22Rv1 (cell line): ENCODE data around the gene PISD.

Experiments used
- H3K27ac ChIP-seq: fragments of 450-650 bp; 2 replicates; pipeline ENCODE4 v1.5.1; 2017
- ZFX ChIP-seq: fragments of 450-650 bp; IDR thresholded peaks from 2 replicates; pipeline ENCODE4 v1.6.1; 2017; ENCODE audit warnings: antibody characterized with exemption, borderline replicate concordance
- TF ChIP-seq, protein P1 (sequence below): fragments of 450-650 bp; IDR thresholded peaks from 2 replicates; pipeline ENCODE4 v1.5.1; 2017; ENCODE audit warnings: mild to moderate bottlenecking

PISD gene

DNA sequence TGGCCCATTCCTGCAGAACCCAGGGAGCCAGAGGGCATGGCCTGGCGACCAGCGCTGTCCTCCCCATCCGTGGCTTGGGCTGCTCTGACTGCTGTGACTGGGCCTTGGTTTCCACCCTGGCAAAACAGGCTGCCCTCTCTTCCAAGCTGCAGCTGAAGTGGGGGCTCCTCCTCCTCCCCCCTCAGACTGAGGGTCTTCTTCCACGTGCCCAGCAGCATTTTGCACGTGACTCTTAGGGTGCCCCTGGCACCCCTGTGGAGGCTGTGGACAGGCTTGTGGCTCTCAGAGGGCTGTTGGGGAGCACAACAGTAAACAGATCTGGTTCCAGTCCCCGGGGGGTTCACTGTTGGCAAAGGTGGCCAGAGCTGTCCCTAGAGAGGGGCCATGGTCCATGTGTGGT, 51.4 kb downstream of the PISD start:
- TF ChIP-seq, protein P1, sequence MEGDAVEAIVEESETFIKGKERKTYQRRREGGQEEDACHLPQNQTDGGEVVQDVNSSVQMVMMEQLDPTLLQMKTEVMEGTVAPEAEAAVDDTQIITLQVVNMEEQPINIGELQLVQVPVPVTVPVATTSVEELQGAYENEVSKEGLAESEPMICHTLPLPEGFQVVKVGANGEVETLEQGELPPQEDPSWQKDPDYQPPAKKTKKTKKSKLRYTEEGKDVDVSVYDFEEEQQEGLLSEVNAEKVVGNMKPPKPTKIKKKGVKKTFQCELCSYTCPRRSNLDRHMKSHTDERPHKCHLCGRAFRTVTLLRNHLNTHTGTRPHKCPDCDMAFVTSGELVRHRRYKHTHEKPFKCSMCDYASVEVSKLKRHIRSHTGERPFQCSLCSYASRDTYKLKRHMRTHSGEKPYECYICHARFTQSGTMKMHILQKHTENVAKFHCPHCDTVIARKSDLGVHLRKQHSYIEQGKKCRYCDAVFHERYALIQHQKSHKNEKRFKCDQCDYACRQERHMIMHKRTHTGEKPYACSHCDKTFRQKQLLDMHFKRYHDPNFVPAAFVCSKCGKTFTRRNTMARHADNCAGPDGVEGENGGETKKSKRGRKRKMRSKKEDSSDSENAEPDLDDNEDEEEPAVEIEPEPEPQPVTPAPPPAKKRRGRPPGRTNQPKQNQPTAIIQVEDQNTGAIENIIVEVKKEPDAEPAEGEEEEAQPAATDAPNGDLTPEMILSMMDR, result no peak
- no peak for TF ChIP-seq ZFX
- no peak overlapping the region for H3K27ac ChIP-seq

DNA sequence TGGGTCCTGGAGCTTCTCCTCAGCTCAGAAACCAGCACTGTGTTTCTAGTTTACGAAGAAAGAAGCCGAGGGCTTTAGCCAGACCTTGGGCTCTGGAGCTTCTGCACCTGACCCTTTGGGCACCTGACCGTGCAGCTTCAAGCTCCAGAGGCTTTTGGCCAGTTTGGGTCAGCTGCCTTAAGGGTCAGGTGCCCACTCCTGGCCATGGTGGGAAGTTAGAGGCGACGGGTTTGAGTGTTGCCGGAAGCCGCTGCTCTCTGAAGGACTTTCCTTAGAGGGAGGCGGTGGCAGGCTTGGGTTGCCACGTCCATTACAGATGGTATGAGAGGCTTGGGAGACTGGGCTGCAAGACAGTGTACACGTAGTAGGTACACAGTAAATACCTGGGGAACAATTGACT, 52.3 kb downstream of the PISD start:
- TF ChIP-seq ZFX, result no peak
- TF ChIP-seq, protein P1, result no peak

DNA sequence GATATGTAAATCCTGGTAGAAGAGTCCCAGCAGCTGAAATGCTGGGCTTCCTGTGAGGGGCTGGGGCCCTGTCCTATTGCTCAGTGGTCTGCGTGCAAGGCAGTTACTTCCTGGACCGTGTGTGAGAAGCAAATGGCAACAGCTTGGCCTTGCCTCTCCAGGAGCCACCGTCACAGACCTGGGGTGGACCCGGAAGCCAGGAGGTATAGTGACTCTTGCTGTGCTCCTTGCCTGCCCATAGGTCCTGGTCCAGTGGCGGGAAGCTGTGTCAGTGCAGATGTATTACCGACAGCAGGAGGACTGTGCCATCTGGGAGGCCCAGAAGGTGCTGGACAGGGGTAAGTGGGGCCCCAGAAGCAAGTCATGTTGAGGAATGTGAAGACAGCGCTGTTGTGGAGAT, 54.3 kb downstream of the PISD start:
- H3K27ac ChIP-seq, result no peak overlapping the region
- no peak for TF ChIP-seq ZFX
- TF ChIP-seq, protein P1, result no peak

More for the DNA sequence above, 52.3 kb downstream of the PISD start:
- H3K27ac ChIP-seq, result no peak overlapping the region

DNA sequence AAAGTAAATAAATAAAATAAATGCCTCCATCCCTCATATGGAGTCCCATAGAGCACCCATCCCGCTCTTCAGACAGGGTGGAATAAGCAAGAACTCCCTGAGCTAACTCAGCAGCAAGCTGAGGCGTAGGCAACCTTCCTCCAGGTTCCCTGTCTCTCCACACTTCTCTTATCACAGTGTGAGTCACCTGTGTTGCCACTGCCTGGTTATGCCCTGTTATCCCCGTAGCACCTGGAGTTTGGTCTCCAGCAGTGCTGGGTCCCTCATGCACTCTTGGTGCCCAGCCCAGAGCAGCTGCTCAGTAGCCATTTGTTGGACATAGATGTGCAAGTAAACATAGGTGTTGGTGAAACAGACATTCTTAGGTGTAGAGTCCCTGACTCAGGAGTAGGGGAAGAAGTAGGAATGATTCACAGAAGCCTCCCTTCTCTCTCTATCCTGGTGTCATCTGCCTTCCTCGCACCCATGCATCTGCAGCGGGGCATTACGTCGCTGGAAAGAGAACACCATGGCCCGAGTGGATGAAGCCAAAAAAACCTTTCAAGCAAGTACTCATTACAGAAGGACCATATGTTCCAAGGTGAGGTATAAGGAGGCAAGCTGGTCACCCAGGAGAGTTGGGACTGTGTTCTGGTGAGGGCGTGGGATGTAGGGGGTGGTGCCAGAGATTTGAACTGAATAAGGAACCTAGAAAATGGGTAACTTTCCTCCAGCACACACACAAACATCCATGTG, 56.0 kb downstream of the PISD start:
- H3K27ac ChIP-seq, result no peak overlapping the region
- no peak for TF ChIP-seq ZFX
- TF ChIP-seq, protein P1, result no peak

DNA sequence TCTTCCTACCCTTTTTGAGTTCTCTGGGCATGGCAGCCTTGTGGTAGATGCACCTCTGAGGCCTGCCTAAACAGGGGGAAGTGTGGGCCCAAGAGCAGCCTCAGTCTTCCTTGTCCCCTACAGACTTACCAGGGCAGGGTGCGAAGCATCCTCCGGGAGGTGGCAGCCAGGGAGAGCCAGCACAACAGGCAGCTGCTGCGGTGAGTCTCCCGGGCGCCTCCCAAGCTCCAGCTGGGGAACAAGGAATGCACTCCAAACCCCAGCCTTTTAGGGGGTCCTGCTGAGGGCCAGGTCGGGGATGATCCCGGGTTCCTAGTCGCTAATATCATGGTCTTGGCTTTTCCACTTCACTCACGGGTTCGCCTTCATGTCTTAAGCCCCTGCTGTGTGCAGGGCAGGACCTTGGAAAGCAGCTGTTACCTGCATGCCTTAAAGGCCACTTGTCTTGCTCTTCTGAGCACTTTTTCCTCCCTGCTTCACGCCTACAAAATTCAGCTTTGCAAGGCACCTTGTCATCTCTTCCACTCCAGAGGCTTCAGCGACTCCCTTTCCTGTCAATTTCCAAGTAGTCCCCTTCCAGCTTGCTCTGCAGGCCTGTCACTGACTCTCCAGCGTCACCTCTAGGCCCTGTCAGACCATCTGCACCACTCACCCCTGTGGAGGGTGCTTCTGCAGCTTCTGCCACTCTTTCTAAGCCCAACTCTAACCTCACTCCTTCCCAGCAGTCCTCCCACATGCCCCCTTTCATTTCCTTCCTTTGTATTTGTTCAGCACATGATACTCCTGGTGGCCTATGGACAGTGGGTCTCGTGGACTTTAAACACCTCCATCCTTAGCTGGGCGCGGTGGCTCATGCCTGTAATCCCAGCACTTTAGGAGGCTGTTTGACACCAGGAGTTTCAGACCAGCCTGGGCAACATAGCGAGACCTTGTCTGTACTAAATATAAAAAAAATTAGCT, 57.0 kb downstream of the PISD start:
- H3K27ac ChIP-seq, result no peak overlapping the region
- TF ChIP-seq, protein P1, result no peak
- no peak for TF ChIP-seq ZFX

DNA sequence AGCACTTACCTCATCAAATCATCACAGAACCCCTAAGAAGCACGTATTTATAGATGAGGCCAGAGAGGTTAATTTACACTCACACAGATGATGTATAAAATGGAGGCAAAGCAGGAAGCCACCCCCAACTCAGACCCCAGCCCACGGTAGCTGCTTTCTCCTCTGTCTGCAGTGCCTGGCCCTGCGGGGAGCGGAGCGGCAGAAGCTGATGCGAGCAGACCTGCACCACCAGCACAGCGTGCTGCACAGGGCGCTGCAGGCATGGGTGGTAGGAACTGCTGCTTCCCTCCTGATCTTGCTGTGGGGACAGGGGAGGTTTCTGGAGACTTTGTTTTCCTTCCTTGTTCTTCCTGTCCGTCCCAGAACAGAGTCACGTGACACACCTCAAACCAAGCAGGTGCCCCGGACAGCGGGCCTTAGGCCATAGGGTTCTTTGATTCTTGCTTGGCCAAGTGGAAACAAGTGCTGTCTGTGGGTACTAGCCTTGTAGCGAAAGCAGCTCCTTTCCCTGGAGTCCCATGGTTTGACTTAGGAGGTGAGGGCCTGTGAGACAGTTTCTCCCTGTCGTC, 57.8 kb downstream of the PISD start:
- no peak overlapping the region for H3K27ac ChIP-seq
- TF ChIP-seq, protein P1, result no peak
- no peak for TF ChIP-seq ZFX
